Measurements from ENCODE around the gene NCAPG. TPM values are rescaled to one million over a fixed set of nuclear protein-coding genes. Genes with fewer than 3 reads are reported as not detected.
A peak's percentile ranks its signal among the peaks of the same experiment; 100 is the strongest.

The NCAPG gene
- total and polyA plus RNA-seq, 9 of the 15 experiments (the other 6 are each of a cell fraction or from before 2014, with no cell fraction given), result 25.6 to 102 (median 65.3) TPM

DNA sequence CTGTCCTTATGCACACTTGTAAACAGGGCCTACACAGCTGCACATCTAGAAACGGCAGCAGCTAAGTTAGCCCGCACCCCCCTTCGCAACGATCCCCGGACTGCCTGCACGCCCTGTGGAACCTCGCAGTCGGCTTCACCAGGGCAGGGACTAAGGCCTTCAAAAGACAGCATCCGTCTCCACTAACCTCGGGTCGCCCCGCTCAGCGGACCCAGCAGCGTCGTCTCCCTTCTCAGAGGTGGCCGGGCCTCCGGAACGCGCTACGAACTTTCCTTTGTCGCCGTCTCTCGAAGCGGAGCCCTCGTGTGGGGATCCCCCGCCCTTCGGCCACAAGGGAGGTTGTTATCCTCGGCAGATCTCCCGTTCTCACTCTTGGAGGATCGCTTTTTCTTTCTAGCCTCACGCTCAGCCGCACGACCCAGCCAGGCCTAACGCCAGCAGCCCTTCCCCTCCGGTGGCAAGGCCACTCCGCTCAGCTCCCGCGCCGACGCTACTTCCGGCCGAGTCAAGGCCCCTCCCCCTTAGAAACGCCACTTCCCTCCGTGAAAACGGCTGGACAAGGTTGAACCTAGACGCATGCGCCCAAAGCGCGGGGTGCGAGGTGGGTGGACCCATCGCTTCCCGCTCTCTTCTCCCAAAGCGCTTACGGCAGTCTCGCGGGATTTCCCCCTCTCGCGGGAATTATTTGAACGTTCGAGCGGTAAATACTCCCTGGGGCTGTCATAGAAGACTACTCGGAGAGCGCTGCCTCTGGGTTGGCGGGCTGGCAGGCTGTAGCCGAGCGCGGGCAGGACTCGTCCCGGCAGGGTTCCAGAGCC lies at the start of gene NCAPG, which contains the start of gene DCAF16 (continued):
- no peak for TF ChIP-seq SRSF7 (optimal IDR thresholded peaks at IDR 0.05; ENCODE audit: low read depth, low read length)
- TF ChIP-seq FOSL1 (tag; conservative IDR thresholded peaks at IDR 0.05), result no peak
- TF ChIP-seq SIRT6 (IDR thresholded peaks at IDR 0.05; ENCODE audit: low read depth, low read length), result no peak
- TF ChIP-seq ZNF57 (CRISPR knock-in tag; IDR thresholded peaks at IDR 0.05), result no peak
- peak; percentile 74; the same call in 1 of the 2 replicates for TF ChIP-seq ZZZ3 (IDR thresholded peaks at IDR 0.05)
- peak; percentile 17 for TF ChIP-seq ZNF12 (CRISPR knock-in tag; IDR thresholded peaks at IDR 0.05)
- TF ChIP-seq NFATC3 (IDR thresholded peaks at IDR 0.05), result no peak
- peak; percentile 50; the same call in 1 of the 2 replicates for TF ChIP-seq JUND (IDR thresholded peaks at IDR 0.05; ENCODE audit: borderline replicate concordance, low read depth, low read length)
- TF ChIP-seq JUND (tag; IDR thresholded peaks at IDR 0.05; ENCODE audit: borderline replicate concordance, low read depth, low read length), result no peak; the same call in 2 of the 3 replicates
- no peak for TF ChIP-seq ZNF133 (CRISPR knock-in tag; IDR thresholded peaks at IDR 0.05)
- peak; percentile 52; the same call in 1 of the 2 replicates for TF ChIP-seq VEZF1 (CRISPR knock-in tag; IDR thresholded peaks at IDR 0.05)
- TF ChIP-seq MTA3 (IDR thresholded peaks at IDR 0.05; ENCODE audit: borderline replicate concordance), result peak; percentile 53; the same call in 1 of the 2 replicates
- TF ChIP-seq ZNF444 (CRISPR knock-in tag; IDR thresholded peaks at IDR 0.05), result no peak
- TF ChIP-seq, protein P1, sequence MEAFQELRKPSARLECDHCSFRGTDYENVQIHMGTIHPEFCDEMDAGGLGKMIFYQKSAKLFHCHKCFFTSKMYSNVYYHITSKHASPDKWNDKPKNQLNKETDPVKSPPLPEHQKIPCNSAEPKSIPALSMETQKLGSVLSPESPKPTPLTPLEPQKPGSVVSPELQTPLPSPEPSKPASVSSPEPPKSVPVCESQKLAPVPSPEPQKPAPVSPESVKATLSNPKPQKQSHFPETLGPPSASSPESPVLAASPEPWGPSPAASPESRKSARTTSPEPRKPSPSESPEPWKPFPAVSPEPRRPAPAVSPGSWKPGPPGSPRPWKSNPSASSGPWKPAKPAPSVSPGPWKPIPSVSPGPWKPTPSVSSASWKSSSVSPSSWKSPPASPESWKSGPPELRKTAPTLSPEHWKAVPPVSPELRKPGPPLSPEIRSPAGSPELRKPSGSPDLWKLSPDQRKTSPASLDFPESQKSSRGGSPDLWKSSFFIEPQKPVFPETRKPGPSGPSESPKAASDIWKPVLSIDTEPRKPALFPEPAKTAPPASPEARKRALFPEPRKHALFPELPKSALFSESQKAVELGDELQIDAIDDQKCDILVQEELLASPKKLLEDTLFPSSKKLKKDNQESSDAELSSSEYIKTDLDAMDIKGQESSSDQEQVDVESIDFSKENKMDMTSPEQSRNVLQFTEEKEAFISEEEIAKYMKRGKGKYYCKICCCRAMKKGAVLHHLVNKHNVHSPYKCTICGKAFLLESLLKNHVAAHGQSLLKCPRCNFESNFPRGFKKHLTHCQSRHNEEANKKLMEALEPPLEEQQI (IDR thresholded peaks at IDR 0.05), result no peak; the same call in none of the 2 replicates
- TF ChIP-seq NRF1 (conservative IDR thresholded peaks at IDR 0.05 in 1 of 2, IDR thresholded peaks at IDR 0.05 in 1 of 2), result peak; percentile 92 to 93
- TF ChIP-seq RFX5 (IDR thresholded peaks at IDR 0.05; ENCODE audit: low read depth, low read length), result no peak
- peak; percentile 99 for TF ChIP-seq MAX (CRISPR knock-in tag; IDR thresholded peaks at IDR 0.05)
- TF ChIP-seq ZBTB1 (CRISPR knock-in tag; IDR thresholded peaks at IDR 0.05; ENCODE audit: borderline replicate concordance, low read depth), result peak; percentile 88
- no peak for TF ChIP-seq ZNF197 (CRISPR knock-in tag; IDR thresholded peaks at IDR 0.05; ENCODE audit: low read depth)
- no peak for TF ChIP-seq PHF21A (IDR thresholded peaks at IDR 0.05; ENCODE audit: borderline replicate concordance, low read depth)
- TF ChIP-seq HDAC3 (IDR thresholded peaks at IDR 0.05; ENCODE audit: borderline replicate concordance, partially characterized antibody), result peak; percentile 83
- TF ChIP-seq MXI1 (IDR thresholded peaks at IDR 0.05; ENCODE audit: low read depth, low read length), result peak; percentile 61; the same call in 1 of the 2 replicates

All from K562 (cell line).